Loucy (cell line): ENCODE results near the gene LRP10.

Experiments used
- EZH2phosphoT487 ChIP-seq: fragments of 200-600 bp; IDR thresholded peaks from 2 replicates; pipeline ENCODE4 v1.6.1; 2018; ENCODE audit warnings: antibody characterized with exemption, mild to moderate bottlenecking, moderate library complexity, borderline replicate concordance
- TF ChIP-seq, protein P1 (sequence below): fragments of 200-600 bp; sonication (generic); conservative IDR thresholded peaks from 2 replicates; pipeline ENCODE4 v1.5.1; 2014; ENCODE audit warnings: mild to moderate bottlenecking, antibody characterized with exemption, low read length

DNA sequence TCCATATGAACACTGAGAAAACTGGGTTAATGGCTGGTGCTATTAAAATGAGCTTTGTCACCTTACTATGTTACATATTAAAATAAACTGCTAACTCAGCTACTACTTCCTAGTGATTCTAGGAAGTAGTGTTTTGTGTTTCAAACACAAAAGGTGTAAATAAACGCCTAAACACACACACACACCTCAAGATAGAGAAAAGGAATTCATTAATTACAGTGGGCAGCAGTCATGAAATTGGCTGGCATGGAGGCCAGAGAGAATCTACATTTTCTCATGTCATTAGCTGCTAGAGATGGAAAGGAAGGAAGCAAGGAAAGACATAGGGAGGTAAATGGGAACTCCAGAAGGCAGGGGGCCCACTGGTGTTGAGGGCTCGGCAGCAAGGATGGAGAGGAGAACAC is 58.4 kb downstream of the LRP10 start:
- TF ChIP-seq, protein P1, sequence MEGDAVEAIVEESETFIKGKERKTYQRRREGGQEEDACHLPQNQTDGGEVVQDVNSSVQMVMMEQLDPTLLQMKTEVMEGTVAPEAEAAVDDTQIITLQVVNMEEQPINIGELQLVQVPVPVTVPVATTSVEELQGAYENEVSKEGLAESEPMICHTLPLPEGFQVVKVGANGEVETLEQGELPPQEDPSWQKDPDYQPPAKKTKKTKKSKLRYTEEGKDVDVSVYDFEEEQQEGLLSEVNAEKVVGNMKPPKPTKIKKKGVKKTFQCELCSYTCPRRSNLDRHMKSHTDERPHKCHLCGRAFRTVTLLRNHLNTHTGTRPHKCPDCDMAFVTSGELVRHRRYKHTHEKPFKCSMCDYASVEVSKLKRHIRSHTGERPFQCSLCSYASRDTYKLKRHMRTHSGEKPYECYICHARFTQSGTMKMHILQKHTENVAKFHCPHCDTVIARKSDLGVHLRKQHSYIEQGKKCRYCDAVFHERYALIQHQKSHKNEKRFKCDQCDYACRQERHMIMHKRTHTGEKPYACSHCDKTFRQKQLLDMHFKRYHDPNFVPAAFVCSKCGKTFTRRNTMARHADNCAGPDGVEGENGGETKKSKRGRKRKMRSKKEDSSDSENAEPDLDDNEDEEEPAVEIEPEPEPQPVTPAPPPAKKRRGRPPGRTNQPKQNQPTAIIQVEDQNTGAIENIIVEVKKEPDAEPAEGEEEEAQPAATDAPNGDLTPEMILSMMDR = no peak
- TF ChIP-seq EZH2phosphoT487 = no peak
